HTERT RPE-1 (cell line): ENCODE measurements around the gene SMCP.

Source experiments
- in situ Hi-C: fragments of 300-500 bp; cut with MboI; formaldehyde crosslinking; loops from 4 replicates; pipeline ENCODE4 v1.14.3; 2020; ENCODE audit warnings: low sequenced_read_pairs

SMCP gene, protein sequence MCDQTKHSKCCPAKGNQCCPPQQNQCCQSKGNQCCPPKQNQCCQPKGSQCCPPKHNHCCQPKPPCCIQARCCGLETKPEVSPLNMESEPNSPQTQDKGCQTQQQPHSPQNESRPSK

DNA sequence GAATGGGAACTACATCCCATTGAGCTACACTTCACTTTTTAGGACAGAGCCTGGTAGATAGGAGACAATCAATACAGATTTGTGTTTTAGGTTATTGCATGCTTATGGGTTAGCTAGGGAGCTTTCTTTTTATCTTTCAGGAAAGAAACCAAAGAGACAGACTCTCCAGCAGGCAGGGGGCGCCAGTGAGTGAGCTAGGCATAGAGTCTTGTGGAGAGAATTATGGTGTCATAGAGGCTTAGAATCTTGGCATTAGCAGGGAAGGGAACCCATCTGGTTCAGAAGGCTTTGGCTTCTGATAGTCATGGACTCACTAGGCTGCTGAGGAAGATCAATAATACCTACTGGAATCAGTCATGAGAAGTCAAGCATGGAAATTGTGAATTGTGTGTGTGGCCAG lies at the start of gene SMCP:
SMCP (plus strand) TSS at position 281 of the 400 bp plus-strand sequence. CDS start 6,101 bp downstream, outside the sequence.
- in situ Hi-C loops: no loop called here

DNA sequence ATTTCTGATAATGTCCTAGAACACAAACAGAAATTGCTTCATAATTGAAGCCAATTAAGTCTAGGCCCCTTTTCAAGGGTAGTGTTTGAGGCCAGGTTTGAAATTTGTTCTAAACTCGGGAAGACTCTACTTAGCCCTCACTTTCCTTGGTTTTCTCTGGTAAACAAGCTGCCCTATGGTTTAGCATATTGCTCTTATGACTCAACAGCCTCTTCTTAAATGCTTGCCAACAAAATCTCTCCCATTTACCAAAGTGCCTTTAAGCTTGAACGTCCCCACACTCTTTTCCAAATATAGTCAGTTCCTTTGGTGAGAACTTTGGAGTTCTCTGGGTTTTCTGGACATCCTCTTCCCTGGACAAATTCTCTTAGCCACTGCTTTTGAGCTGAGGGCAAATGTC lies 41.3 kb upstream of the SMCP start:
- in situ Hi-C loops: no loop called here

DNA sequence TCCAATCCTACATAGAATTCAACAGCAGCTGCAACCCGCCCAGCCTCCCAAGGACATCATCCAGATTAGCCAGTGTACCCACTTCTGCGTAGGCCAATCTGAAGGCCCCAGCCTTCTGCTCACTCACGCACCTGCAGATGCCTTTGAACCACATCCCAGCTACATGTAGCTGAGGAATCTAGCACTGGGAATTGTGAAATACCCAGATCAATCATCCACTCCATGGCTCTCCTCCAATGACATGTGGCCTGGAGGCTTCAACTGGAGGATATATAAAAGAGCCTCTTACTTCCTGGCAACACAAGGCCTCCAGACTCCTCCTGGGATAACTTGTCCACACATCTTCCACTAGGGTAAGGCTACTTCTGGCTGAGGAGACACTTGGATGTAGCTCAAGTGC lies 35.6 kb upstream of the SMCP start, which contains the start of gene LCE6A:
LCE6A (plus strand) TSS at position 301 of the 400 bp plus-strand sequence. CDS start 665 bp downstream, outside the sequence.
- in situ Hi-C loops: no loop called here

DNA sequence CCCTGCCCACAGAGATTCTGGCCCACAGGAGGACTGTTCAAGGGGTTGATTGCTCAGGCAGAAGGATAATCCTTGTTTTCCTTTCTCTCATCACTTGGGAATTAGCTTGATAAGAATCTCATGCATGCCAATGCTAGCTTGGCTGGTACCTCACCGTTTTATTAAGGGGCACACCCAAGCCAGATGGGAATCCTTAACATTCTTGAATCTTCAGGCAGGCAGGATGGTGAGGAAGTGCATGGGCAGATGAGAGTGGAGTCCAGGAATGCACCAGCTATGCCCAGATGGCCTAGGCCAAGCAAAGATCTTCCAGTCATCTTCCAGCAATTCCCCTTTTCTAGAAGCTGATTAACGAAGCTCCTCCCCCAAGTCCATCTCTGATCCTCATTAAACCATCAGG lies 22.5 kb upstream of the SMCP start:
- in situ Hi-C loops: no loop called here

DNA sequence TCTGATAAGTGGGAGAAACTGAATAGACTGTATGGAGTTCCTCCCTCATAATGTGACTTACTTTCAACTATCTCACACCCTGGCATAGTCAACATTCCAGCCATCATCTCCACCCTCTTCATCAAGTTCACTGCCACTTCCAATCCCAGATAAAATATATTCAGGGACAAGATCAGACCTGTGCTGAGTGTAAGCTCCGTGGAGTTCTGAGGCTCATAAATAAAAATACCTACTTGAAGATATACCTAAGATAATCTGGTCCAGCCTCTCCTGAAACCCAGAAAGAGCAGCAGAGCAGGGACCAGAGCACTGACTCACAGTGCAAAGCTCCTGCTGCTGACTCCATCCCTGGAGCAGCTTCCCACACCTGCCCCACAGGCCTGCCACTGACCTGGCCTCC lies 20.1 kb upstream of the SMCP start:
- in situ Hi-C loops: no loop called here

DNA sequence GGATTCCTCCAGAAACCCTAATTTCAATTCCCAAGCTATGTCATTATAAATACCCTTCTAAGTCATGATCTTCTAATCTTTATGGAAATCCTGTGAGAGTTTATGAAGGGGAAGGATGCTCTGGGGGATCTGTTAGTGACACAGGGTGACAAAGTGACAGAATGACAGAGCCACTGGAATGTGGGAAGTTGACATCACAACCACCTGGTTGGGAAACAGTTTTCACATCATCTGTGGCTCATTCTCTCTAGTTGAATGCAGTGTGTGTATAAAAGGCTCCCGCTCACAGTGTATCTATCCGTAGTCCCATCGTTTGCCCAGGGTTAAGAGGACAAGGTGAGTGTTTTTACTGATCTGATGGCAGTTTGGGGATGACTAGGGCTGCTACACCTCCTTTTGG lies 18.4 kb upstream of the SMCP start, which contains the start of gene LCE7A:
LCE7A (plus strand) TSS at position 301 of the 400 bp plus-strand sequence. CDS start 702 bp downstream, outside the sequence.
- in situ Hi-C loops: no loop called here

DNA sequence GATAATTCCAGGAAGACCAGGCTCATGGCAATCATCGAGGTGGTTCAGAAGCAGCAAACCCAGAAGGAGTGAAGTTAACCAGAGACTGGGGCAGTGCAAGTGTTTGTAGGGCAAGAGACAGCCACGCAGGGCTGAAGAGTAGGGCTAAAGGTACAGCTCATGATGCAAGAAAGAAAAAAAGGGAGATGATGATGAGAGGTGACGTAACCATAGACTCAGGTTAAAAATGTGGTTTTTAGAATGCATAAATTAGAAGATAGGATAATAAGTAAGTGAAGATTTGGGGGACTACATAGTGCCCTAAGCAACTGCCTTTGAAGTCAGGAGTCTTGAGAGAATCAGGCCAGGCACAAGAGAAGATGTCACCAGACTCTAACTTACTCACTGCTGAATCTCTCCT lies 18.0 kb upstream of the SMCP start:
- in situ Hi-C loops: no loop called here

DNA sequence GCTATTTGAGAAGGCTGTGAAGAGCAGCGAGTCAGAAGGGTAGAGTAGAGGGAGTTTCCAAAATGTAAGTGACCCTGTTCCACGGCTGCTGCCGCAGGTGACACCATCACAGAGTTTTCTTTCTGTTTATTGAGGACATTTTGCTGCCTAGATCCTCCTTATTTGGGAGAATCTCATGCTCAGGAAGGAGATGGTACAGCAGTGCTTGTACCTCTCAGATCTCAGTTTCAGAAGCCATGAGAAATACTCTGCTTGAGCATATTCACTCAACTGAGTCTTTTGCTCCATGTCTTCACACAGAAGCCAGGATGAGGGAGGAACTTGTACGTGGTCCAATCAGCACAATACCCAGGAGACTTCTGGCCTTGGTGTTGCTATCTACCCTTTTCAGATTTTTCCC lies 16.7 kb upstream of the SMCP start:
- in situ Hi-C loops: no loop called here

DNA sequence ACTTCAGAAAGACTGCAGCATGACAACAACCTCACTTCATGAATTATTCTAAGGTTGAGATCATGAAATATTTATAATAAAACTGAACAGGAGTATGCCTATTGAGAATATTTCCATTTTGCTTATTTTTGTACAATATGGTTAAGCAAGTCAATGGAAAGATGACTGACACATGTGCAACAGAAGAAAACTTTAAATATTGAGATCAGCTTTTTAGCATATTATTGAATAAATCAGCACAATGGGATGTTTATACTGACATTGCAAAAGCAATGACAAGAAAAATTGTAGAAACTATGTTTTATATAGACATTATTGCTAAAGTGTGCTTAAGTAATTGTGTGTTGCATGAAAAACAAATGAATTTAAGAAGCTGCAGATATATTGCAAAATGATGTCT lies 13.7 kb upstream of the SMCP start:
- in situ Hi-C loops: no loop called here

DNA sequence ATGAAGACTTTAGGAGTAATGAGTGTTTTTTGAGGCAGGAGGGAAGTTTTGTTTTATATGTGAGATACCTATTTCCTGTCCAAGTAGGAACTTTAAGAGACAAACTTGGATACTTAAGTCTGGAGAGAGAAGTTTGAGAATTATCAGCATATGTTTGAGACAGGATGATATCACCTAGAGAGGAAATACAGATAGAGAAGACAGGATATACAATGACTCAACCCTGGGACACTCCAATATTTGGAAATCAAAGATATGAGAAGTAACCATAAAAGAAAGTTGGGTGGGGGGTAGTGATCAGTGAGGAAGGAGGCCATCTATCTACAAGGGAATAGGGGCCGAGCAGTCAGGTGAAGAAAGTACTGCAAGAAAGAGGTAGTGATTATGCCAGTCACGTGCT lies 11.8 kb upstream of the SMCP start:
- in situ Hi-C loops: no loop called here

DNA sequence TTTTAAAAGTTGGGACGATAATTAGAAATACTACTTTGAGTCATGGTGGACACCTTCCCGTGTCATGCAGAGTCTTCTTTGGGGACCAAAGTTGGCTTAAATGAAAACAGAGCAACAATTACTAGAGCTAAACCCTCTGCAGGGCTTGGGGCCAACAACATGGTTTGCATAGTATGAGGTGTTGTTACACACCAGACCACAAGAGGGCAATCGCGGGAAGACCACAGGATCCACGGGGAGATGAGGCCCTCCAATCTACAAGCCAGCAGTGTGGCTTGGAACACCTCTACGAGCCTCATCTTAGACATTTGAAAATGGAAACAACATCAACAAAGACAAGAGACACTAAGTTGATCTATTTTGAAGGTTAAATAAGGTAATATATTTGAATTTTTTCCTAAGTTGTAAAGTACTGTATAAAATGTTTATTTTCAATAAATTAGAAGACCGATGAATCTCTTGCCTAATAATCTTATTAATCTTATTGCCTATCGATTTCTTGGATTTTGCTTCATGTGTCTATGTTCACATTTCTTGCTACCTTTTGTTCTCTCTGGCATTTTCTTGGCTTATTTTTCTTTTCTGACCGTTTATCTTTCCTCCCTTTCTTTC lies 8.2 kb upstream of the SMCP start:
- in situ Hi-C loops: no loop called here

DNA sequence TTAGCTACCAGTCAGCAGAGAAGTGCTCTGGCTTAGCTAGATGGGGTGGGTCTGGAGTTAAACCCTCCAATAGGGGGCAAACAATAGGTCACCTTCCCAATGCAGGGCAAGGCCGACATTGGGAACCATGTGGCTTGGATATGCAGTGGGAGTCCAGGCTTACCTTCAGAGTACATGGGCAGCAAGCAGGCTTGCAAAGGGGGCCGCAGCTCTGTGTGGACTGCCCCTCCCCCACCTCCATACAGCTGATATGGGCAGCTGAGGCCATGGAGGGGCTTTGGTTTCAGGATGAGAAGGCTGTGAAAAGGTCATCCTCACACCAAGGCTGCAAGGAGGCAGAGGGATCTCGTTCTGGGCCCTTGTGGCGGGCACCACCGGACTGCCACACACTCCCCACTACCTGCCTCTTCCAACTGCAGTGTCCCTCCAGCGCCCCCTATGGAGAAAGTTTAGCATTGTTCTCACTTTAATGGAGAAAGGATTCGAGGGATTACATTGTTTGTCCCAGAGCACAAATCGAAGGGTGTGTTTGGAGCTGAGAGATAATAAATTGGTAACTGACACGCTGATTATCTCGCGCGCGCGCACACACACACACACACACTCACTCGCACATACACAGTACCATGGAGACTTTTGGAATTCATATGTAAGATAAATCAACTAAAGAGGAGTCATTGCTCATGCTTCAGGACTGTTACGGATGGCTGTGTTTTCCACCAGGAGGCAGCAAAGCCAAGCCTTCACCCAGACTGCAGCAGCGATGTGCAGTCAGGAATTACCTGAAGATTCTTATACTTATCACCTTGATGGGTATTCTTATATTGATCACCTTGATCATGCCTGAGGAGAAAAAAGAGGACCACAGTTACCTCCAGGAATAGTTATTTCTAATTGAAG lies 7.0 kb upstream of the SMCP start:
- in situ Hi-C loops: no loop called here

DNA sequence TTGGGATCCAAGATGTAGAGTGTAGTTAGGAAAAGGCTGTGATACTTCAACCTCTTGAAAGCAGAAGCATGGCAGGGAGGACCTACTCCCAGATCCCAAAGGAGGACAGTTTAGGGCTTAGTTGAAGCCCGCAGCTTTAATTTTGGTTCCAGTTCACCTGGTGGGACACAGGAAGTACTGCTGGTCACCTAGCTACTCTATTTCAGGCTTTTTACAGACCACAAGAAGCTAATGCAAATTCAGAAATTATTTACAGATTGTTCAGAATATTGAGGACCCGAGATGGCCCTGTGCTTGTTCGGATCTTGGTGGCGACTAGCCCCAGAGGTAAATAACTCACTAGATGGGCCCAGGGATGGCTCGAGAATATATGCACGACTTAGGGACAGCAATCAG lies 6.4 kb upstream of the SMCP start:
- in situ Hi-C loops: no loop called here

DNA sequence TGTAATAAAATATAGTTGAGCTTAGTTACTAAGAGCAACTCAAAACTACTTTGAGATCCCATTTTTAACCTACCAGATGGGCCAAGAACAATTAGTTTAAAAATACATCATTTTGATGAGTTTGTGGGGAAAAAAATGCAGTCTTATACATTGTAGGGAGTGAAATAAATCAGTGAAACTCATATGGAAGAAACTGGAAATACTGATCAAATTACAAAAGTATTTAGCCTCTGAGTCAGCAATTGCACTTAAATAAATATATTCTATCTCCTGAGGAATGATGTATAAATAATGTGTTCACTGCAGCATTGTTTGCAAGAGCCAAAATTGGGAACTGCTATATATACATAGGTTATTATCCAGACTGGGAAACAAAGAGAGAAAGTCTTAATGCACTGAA lies 4.6 kb upstream of the SMCP start:
- in situ Hi-C loops: no loop called here

DNA sequence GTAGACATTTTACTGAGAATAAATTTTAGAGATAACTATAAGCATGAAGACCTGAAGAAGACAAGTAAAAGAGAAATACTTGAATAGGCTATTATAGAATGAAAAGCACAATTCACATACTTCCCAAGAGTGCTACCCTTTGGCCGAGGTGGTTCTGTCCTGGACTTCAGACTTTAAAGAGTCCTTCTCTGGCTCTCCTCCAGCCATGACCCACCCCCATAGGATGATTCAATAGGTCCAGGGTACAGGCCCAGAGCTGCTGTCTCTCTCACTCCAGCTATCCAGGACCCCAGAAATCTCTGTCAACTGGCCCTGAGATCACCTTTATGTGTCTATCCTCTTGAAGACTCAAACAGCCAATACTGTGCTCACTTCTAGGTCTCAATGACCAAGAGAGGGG lies 1.3 kb upstream of the SMCP start:
- in situ Hi-C loops: no loop called here

DNA sequence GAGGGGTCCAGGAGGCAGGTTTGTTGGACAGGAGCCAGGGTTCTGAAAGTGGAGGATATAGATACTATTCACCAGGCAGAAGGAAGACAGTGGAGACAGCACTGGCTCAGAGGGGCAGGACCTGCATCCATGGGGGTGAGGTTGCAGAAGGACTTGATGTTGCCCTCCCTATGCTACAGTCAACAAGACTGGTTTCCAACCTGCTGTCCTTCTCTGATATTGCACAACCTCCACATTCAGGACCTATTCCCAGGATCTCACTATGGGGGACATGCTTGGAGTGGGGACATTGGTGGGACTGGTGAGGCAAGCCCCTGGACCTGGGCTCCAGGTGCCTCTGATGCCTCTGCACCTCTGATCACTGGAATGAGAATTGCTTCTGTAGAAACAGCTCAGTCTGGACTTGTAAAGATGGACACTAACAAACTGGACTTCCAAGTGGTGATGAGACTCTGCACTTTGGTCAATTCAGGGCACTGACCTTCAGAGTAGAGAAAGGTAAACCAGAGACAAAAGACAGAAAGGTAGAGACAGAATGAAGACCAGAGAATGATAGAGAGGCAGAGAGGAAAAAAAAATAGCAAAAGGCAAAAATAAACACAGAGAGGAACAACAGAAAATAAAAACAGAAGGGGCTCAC lies 1.6 kb downstream of the SMCP start:
- in situ Hi-C loops: no loop called here

DNA sequence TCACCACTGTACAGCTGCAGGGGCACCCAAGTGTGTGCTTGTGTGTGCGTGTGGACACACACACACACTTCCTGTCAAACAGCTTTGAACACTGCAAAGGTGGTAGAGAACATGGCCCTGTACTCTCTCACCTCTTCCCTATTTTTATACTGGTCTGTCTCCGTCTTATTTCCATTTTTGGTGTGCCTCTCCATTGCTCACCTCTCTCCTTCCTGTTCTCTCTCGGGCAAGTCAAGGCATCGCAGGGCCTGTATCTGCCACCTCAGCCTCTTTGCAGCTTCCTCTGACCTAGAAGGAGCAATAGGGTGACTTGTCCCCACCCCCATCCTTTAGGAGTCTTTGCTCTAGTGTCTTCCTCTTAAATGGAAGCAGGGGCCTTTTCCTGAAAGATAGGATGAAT lies 2.2 kb downstream of the SMCP start:
- in situ Hi-C loops: no loop called here

DNA sequence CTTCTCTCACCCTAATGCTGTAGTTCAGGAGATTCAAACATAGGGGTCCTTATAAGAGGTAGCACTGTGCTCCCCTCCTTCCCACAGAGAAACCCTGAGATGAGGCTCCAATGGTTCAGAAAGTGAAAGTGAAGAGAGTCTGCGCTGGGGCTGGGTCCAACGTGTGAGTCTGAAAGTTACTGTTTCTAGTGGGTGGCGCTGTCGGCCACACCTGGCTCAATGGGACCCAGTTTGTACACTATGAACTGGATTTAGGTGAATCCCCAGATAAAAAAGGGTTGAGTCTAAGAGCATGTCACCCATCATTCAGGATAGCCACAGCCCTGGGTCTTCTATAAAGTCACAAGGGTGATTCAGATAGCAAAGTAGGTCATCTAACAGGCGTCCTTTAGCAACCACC lies 2.8 kb downstream of the SMCP start:
- in situ Hi-C loops: no loop called here

DNA sequence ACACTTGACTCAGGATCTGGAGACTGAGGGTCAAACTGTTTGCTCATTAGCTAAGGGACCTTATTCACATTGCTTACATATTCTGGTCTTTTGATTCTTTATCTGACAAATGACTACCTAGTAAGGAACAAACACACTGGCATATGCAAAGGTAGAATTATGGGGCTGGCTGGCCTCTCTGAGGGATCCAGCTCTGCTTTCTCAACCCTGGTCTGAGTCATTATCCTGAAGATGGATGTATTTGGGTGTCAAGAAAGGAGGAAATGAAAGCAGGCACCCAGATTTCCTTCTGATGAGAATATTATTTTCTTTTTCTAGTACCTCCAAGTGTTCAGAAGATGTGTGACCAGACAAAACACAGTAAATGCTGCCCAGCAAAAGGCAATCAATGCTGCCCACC lies 6.0 kb downstream of the SMCP start:
- in situ Hi-C loops: no loop called here

DNA sequence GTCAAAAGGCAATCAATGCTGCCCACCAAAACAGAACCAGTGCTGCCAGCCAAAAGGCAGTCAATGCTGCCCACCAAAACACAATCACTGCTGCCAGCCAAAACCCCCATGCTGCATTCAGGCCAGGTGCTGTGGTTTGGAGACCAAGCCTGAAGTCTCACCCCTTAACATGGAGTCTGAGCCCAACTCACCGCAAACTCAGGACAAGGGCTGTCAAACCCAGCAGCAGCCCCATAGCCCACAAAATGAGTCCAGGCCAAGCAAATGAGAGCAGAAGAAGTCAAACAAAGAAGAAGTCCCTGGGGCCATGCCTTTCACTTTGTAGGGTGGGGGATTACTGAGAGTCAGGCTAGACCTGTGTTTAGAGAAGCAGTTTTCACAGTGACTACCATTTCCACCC lies 6.4 kb downstream of the SMCP start:
- in situ Hi-C loops: no loop called here

DNA sequence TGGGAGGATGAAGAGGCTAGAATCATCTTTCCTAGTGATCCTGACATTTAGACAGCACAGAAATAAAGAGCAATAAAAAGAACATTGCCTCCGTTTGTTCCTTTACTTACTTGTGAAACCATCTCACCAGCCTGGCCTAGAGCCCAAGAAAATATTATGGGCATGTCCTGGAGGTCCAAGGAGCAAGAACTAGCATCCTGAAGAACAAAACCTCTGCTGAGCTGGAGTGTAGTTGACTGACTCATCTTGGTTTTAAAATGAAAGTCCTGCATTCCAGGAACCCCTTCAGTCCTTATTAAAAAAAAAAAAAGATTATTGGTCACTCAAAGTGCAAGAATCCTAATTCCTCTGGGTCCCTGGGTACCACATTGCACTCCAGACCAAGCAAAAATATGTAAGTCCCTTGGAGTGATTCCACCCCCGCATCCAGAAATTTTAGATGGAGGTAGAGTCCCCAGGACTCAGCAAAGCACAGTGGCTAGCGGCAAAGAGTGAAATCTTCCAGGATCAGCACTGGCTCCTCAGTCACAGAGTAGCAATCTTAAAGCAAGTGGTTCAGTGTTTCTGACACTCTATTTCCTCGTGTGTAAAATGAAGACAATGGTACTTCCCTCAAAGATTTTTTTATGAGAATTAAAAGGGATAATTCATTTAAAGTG lies 7.0 kb downstream of the SMCP start:
- in situ Hi-C loops: no loop called here
